LoVo (cell line): ENCODE measurements around the gene PCDH8.

Experiments
- DNase-seq: peaks from one replicate; pipeline ENCODE4 v3.0.0-alpha.2; 2016; ENCODE audit warnings: low spot score

Gene PCDH8

GRCh38 chr13:52848455-52849195, at the start of gene PCDH8:
Gene PCDH8, minus strand, starts transcription at chr13:52848640. Its CDS starts 204 bp downstream, at chr13:52848436.
- DNase-seq = no peak

GRCh38 chr13:52896827-52897659, 48.6 kb upstream of the PCDH8 start:
- DNase-seq = no peak

GRCh38 chr13:52894413-52894812, 46.0 kb upstream of the PCDH8 start:
- no peak for DNase-seq

- no peak for DNase-seq
These were observed 44.5 kb upstream of the PCDH8 start for GRCh38 chr13:52892925-52893324.

GRCh38 chr13:52891706-52892105, 43.3 kb upstream of the PCDH8 start:
- DNase-seq = no peak

GRCh38 chr13:52887165-52887564, 38.7 kb upstream of the PCDH8 start:
- DNase-seq = no peak

GRCh38 chr13:52885141-52885540, 36.7 kb upstream of the PCDH8 start:
- no peak for DNase-seq

- no peak for DNase-seq
These were observed 36.1 kb upstream of the PCDH8 start for GRCh38 chr13:52884429-52885010.

GRCh38 chr13:52882785-52883184, 34.3 kb upstream of the PCDH8 start:
- DNase-seq = no peak

GRCh38 chr13:52879950-52880741, 31.7 kb upstream of the PCDH8 start:
- DNase-seq = no peak

GRCh38 chr13:52878831-52879230, 30.4 kb upstream of the PCDH8 start:
- no peak for DNase-seq

GRCh38 chr13:52870143-52870542, 21.7 kb upstream of the PCDH8 start:
- DNase-seq = no peak

GRCh38 chr13:52869621-52870020, 21.2 kb upstream of the PCDH8 start:
- DNase-seq = no peak

GRCh38 chr13:52869050-52869449, 20.6 kb upstream of the PCDH8 start:
- no peak for DNase-seq

GRCh38 chr13:52868190-52868589, 19.8 kb upstream of the PCDH8 start:
- no peak for DNase-seq

- no peak for DNase-seq
These were observed 16.5 kb upstream of the PCDH8 start for GRCh38 chr13:52864941-52865340.

GRCh38 chr13:52862358-52863206, 14.1 kb upstream of the PCDH8 start:
- peak; percentile 29 for DNase-seq

GRCh38 chr13:52852444-52852843, 4.0 kb upstream of the PCDH8 start:
- DNase-seq = no peak

GRCh38 chr13:52851137-52851962, 2.9 kb upstream of the PCDH8 start:
- peak; percentile 13 for DNase-seq
